Measurements from ENCODE around the gene SLC39A13. TPM values are rescaled to one million over a fixed set of nuclear protein-coding genes. Genes with fewer than 3 reads are reported as not detected.

Gene SLC39A13
- total and polyA plus RNA-seq, 2 experiments from 2014 or later = 175 to 189 TPM

GRCh38 chr11:47410370-47411264 lies 2.2 kb downstream of the SLC39A13 start:
- Histone ChIP-seq H3F3A (ENCODE audit: insufficient read depth) (peaks cover 58% of the 10 kb centered on the region), H3K9me3 (ENCODE audit: low read depth) (no peaks in the 10 kb centered on the region), H3K9me2 (ENCODE audit: insufficient read depth) (no peaks in the 10 kb centered on the region), H3K4me2 (ENCODE audit: unreplicated experiment) (peak overlapping the region; percentile 100), H3K4me3 (peak overlapping the region; percentile 100), H3K27me3 (replicated peaks; ENCODE audit: insufficient read depth) (no peaks in the 10 kb centered on the region), H4K20me1 (ENCODE audit: insufficient read depth) (no peaks in the 10 kb centered on the region), H3K27ac (peak overlapping the region; percentile 100), H3K4me1 (ENCODE audit: insufficient read depth) (peaks cover 54% of the 10 kb centered on the region), H3K79me2 (ENCODE audit: insufficient read depth) (peaks cover 40% of the 10 kb centered on the region), H3K36me3 (ENCODE audit: low read depth) (no peaks in the 10 kb centered on the region; the same call in 1 of the 2 replicates), H2AFZ (no peak overlapping the region), H3K9ac (peak overlapping the region; percentile 100)
- TF ChIP-seq EZH2phosphoT487 (IDR thresholded peaks at IDR 0.05; ENCODE audit: insufficient read depth, low read depth) = no peak
- no peak for TF ChIP-seq EZH2 (IDR thresholded peaks at IDR 0.05; ENCODE audit: insufficient read depth, poor library complexity, severe bottlenecking)
- 64 to 70% methylated on average over 12 of the region's 12 CpGs for WGBS, 2 experiments (ENCODE audit: low coverage in 1 of 2, low lambda C conversion rate in 2 of 2, missing lambda C conversion rate in 2 of 2)
- DNase-seq = no peak
- in situ Hi-C loops (cut with MboI) = no loop called here

- TF ChIP-seq EZH2 (IDR thresholded peaks at IDR 0.05; ENCODE audit: insufficient read depth, poor library complexity, severe bottlenecking) (no peak), EZH2phosphoT487 (IDR thresholded peaks at IDR 0.05; ENCODE audit: insufficient read depth, low read depth) (no peak)
- Histone ChIP-seq H3K4me2 (ENCODE audit: unreplicated experiment) (no peak overlapping the region), H3K4me3 (no peak overlapping the region), H3K9me3 (ENCODE audit: low read depth) (no peaks in the 10 kb centered on the region), H3K9ac (no peak overlapping the region), H3K27me3 (replicated peaks; ENCODE audit: insufficient read depth) (no peaks in the 10 kb centered on the region), H3K9me2 (ENCODE audit: insufficient read depth) (no peaks in the 10 kb centered on the region), H3K79me2 (ENCODE audit: insufficient read depth) (peaks cover 42% of the 10 kb centered on the region), H3F3A (ENCODE audit: insufficient read depth) (peaks cover 68% of the 10 kb centered on the region), H3K27ac (no peak overlapping the region), H3K36me3 (ENCODE audit: low read depth) (no peaks in the 10 kb centered on the region; the same call in 1 of the 2 replicates), H3K4me1 (ENCODE audit: insufficient read depth) (peaks cover 63% of the 10 kb centered on the region), H4K20me1 (ENCODE audit: insufficient read depth) (no peaks in the 10 kb centered on the region), H2AFZ (no peak overlapping the region)
- WGBS, 2 experiments (ENCODE audit: low coverage in 1 of 2, low lambda C conversion rate in 2 of 2, missing lambda C conversion rate in 2 of 2) = 74 to 79% methylated on average over 12 of the region's 12 CpGs
- peak; percentile 75 for DNase-seq
- in situ Hi-C loops (cut with MboI) = no loop called here
Observed at GRCh38 chr11:47411884-47412746, 3.7 kb downstream of the SLC39A13 start.

- Histone ChIP-seq H4K20me1 (ENCODE audit: insufficient read depth) (no peaks in the 10 kb centered on the region), H3K27me3 (replicated peaks; ENCODE audit: insufficient read depth) (no peaks in the 10 kb centered on the region), H3K79me2 (ENCODE audit: insufficient read depth) (peaks cover 52% of the 10 kb centered on the region), H3K4me3 (no peak overlapping the region), H3K9me3 (ENCODE audit: low read depth) (no peaks in the 10 kb centered on the region), H3K9me2 (ENCODE audit: insufficient read depth) (no peaks in the 10 kb centered on the region), H3K27ac (peak overlapping the region; percentile 54), H3K36me3 (ENCODE audit: low read depth) (peaks cover 2% of the 10 kb centered on the region; the same call in 1 of the 2 replicates), H3K4me2 (ENCODE audit: unreplicated experiment) (peak overlapping the region; percentile 8), H3K9ac (0 out of 2 replicates have a peak overlapping the region, but pooled peaks have one; percentile 52), H3F3A (ENCODE audit: insufficient read depth) (peaks cover 72% of the 10 kb centered on the region), H3K4me1 (ENCODE audit: insufficient read depth) (peaks cover 65% of the 10 kb centered on the region), H2AFZ (no peak overlapping the region)
- no peak for DNase-seq
- 85 to 88% methylated on average over 13 of the region's 13 CpGs for WGBS, 2 experiments (ENCODE audit: low coverage in 1 of 2, low lambda C conversion rate in 2 of 2, missing lambda C conversion rate in 2 of 2)
- TF ChIP-seq EZH2 (IDR thresholded peaks at IDR 0.05; ENCODE audit: insufficient read depth, poor library complexity, severe bottlenecking) (no peak), EZH2phosphoT487 (IDR thresholded peaks at IDR 0.05; ENCODE audit: insufficient read depth, low read depth) (no peak)
- in situ Hi-C loops (cut with MboI) = no loop called here
Observed at GRCh38 chr11:47413351-47413750, 5.0 kb downstream of the SLC39A13 start.

Measured in GM23248 (cell line).